MCF 10A (cell line): ENCODE results near the gene MESP1. TPM values are rescaled to one million over a fixed set of nuclear protein-coding genes. Genes with fewer than 3 reads are reported as not detected.

Source experiments
- BruUV-seq: library from RNA; stranded (reverse); fragments of 400-500 nt; replicated peaks from 2 replicates; lab custom pipeline; 2021; lab: Mats Ljungman, UMichigan
- CTCF ChIA-PET: fragments of 300-600 bp; sonication (Branson Sonifier 250); formaldehyde crosslinking; extraction: SDS; loops from one replicate; lab custom pipeline; 2021; ENCODE audit warnings: antibody characterized with exemption, inconsistent platforms; lab: Yijun Ruan, JAX
- POLR2A ChIA-PET: fragments of 300-600, 350-650 bp; sonication (Branson Sonifier 250); formaldehyde crosslinking; extraction: SDS; loops from one replicate; lab custom pipeline; 2020; ENCODE audit warnings: antibody characterized with exemption, inconsistent platforms; lab: Yijun Ruan, JAX
- DNase-seq: peaks from one replicate; pipeline ENCODE4 v3.0.0-alpha.2; 2018; ENCODE audit not compliant: unreplicated experiment
- H3K27ac Mint-ChIP-seq: one replicate; pipeline ENCODE4 v1.8.0; 2022; ENCODE audit warnings: mild to moderate bottlenecking, low read depth, mixed read lengths; ENCODE audit not compliant: unreplicated experiment
- H3K27me3 Mint-ChIP-seq: one replicate; pipeline ENCODE4 v1.8.0; 2022; ENCODE audit warnings: mixed read lengths; ENCODE audit not compliant: insufficient read depth, unreplicated experiment
- H3K36me3 Mint-ChIP-seq: one replicate; pipeline ENCODE4 v1.8.0; 2022; ENCODE audit warnings: mild to moderate bottlenecking, moderate library complexity, mixed read lengths; ENCODE audit not compliant: insufficient read depth, unreplicated experiment
- H3K4me1 Mint-ChIP-seq: one replicate; pipeline ENCODE4 v1.8.0; 2022; ENCODE audit warnings: mixed read lengths; ENCODE audit not compliant: insufficient read depth, unreplicated experiment
- H3K4me3 Mint-ChIP-seq: one replicate; pipeline ENCODE4 v1.8.0; 2022; ENCODE audit warnings: mild to moderate bottlenecking, moderate library complexity, mixed read lengths; ENCODE audit not compliant: unreplicated experiment
- H3K9me3 Mint-ChIP-seq: one replicate; pipeline ENCODE4 v1.8.0; 2022; ENCODE audit warnings: mixed read lengths; ENCODE audit not compliant: unreplicated experiment
- CTCF ChIP-seq: fragments of 200-600 bp; IDR thresholded peaks from one replicate; pipeline ENCODE4 v1.8.0; 2022; ENCODE audit warnings: antibody characterized with exemption, mild to moderate bottlenecking; ENCODE audit not compliant: unreplicated experiment
- intact Hi-C: fragments of 100-400 bp; cut with micrococcal nuclease; formaldehyde crosslinking; loops from 2 replicates; pipeline ENCODE4 v1.14.1; 2022
- total RNA-seq: library from RNA; stranded (reverse); gene quantifications from 2 replicates; pipeline ENCODE4 v1.2.3, GENCODE V29; 2022

Gene MESP1
- total RNA-seq, 1 experiment from 2014 or later = 0.58 TPM

DNA sequence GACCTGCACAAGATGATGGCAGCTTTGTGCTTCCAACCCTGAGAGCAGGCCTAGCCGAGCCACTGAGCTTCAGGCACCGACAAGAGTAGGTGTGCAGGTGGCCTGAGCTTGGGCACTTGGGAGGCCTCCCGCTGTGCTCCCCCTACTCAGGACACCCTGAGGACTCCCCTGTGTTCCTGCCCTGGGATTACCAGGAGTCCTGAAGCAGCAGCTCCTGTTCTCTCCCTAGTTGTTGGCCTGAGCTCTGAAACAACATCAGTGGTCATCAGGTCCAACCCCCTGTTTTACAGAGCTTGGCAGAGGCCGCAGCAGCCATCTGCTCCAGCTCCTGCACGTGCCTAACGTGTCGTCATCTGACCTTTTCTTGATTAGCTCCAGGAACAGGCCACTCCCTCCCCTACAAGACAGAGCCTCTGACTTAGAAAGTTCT is 17.0 kb upstream of the MESP1 start:
- DNase-seq = no peak
- H3K9me3 Mint-ChIP-seq = no peaks in the 10 kb centered on the region
- no peak overlapping the region for H3K27ac Mint-ChIP-seq
- POLR2A ChIA-PET = interaction anchor here (0.7 to 1.4 kb wide), 3 partner anchors 69 to 126 kb away, joined by 3 to 6 read pairs (median 6); partner anchors contain the start of gene AP3S2
- intact Hi-C loops = no loop called here
- H3K4me3 Mint-ChIP-seq = no peak overlapping the region
- TF ChIP-seq CTCF = no peak
- H3K4me1 Mint-ChIP-seq = no peaks in the 10 kb centered on the region
- H3K27me3 Mint-ChIP-seq = no peaks in the 10 kb centered on the region
- CTCF ChIA-PET = interaction anchor here (1.1 to 3.4 kb wide), 3 partner anchors 7 to 107 kb away, joined by 4 to 26 read pairs (median 20); no protein-coding TSS in a partner anchor
- no TSS peak for BruUV-seq
- no peaks in the 10 kb centered on the region for H3K36me3 Mint-ChIP-seq

DNA sequence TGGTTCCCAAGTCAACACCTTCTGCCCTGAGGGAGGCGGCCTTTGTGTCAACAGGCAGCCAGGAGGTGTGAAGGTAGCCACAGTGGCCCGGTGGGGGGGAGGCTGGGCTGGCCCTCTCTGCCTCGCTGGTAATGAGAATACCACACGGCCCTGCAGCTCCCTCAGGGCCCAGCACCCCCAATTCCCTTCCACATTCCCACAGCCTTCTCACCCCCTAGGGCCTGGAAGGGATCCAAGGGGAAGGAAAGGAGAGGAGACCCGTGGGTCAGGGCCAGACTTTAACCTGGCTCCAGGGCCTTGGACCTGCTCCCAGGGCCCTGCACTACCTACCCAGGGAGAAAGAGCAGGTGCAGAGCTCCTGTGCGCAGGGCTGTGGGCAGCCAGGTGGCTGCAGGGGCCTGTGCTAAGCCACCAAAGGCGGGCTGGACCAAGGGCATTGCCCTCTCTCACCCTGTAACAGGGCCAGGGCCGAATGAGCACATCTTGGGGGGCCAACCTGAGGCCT is 16.4 kb upstream of the MESP1 start:
- H3K9me3 Mint-ChIP-seq = no peaks in the 10 kb centered on the region
- no peak for TF ChIP-seq CTCF
- ChIA-PET CTCF (interaction anchor here (1.1 to 2.7 kb wide), 2 partner anchors 61 to 107 kb away, joined by 4 to 20 read pairs; no protein-coding TSS in a partner anchor), POLR2A (interaction anchor here (0.7 kb wide), 1 partner anchor 80 kb away, joined by 3 read pairs; no protein-coding TSS in a partner anchor)
- DNase-seq = no peak
- no peaks in the 10 kb centered on the region for H3K4me1 Mint-ChIP-seq
- H3K36me3 Mint-ChIP-seq = no peaks in the 10 kb centered on the region
- no peaks in the 10 kb centered on the region for H3K27me3 Mint-ChIP-seq
- H3K27ac Mint-ChIP-seq = no peak overlapping the region
- H3K4me3 Mint-ChIP-seq = no peak overlapping the region
- BruUV-seq = no TSS peak
- intact Hi-C loops = no loop called here

GRCh38 chr15:89766357-89767311 is 15.6 kb upstream of the MESP1 start:
- Mint-ChIP-seq H3K36me3 (no peaks in the 10 kb centered on the region), H3K9me3 (no peaks in the 10 kb centered on the region), H3K27ac (no peak overlapping the region), H3K4me1 (peaks cover under 1% of the 10 kb centered on the region), H3K4me3 (no peak overlapping the region), H3K27me3 (no peaks in the 10 kb centered on the region)
- no TSS peak for BruUV-seq
- intact Hi-C loops = no loop called here
- DNase-seq = no peak
- POLR2A ChIA-PET = no interaction called here
- CTCF ChIA-PET = interaction anchor here (0.9 to 2.7 kb wide), 2 partner anchors 108 kb away, joined by 4 to 20 read pairs; no protein-coding TSS in a partner anchor
- no peak for TF ChIP-seq CTCF

DNA sequence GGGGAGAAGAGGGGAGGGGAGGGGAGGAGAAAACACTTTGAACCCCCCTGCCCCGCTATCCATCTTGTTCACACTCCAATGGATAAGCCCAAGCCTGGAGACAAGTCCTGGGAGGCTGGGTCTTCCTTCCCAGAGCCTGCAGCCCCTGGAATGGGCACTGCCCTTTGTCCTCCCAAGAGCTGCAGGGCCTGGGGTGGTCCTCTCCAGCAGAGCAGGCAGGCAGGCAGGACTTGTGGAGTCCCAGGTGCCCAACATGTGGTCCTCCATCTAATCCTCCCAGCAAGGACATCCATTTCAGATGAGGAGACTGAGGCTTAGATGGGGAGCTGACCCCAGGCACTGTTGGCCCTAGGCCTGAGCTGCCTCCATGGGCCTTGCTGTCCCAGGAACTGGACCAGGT is 14.6 kb upstream of the MESP1 start:
- CTCF ChIA-PET = interaction anchor here (0.9 kb wide), 1 partner anchor 109 kb away, joined by 4 read pairs; no protein-coding TSS in a partner anchor
- no peak for DNase-seq
- H3K36me3 Mint-ChIP-seq = no peaks in the 10 kb centered on the region
- BruUV-seq = no TSS peak
- POLR2A ChIA-PET = no interaction called here
- no peak for TF ChIP-seq CTCF
- no peak overlapping the region for H3K4me3 Mint-ChIP-seq
- H3K9me3 Mint-ChIP-seq = no peaks in the 10 kb centered on the region
- intact Hi-C loops = no loop called here
- no peak overlapping the region for H3K27ac Mint-ChIP-seq
- no peaks in the 10 kb centered on the region for H3K27me3 Mint-ChIP-seq
- H3K4me1 Mint-ChIP-seq = peaks cover 9% of the 10 kb centered on the region
